K562 (cell line): ENCODE results near the gene CACTIN. TPM values are rescaled to one million over a fixed set of nuclear protein-coding genes. Genes with fewer than 3 reads are reported as not detected.
A peak's percentile ranks its signal among the peaks of the same experiment; 100 is the strongest.

ENCODE experiments used
- ADNP ChIP-seq: fragments of 200-800 bp; sonication (Bioruptor generic); IDR thresholded peaks from 2 replicates; pipeline ENCODE4 v1.6.1; 2016; ENCODE audit warnings: missing genetic modification characterization, missing compliant biosample characterization
- ATF1 ChIP-seq, 2 experiments: fragments of 450-650 bp in 1 of 2; IDR thresholded peaks; 2 replicates each; pipeline ENCODE4 v1.6.1; 2016; ENCODE audit warnings: missing compliant biosample characterization in 1 of 2, missing genetic modification characterization in 1 of 2
- CTCFL ChIP-seq: IDR thresholded peaks from 2 replicates; pipeline ENCODE4 v1.6.1; 2011; ENCODE audit warnings: borderline replicate concordance, low read depth, mild to moderate bottlenecking, moderate library complexity, low read length; ENCODE audit not compliant: insufficient read depth, poor library complexity, severe bottlenecking
- ELF4 ChIP-seq: fragments of 450-650 bp; formaldehyde crosslinking; IDR thresholded peaks from 2 replicates; pipeline ENCODE4 v1.4.0; 2022; ENCODE audit warnings: missing genetic modification characterization
- ESRRA ChIP-seq: fragments of 450-650 bp; IDR thresholded peaks from 2 replicates; pipeline ENCODE4 v1.6.1; 2014; ENCODE audit warnings: low read depth, mild to moderate bottlenecking, moderate library complexity, borderline replicate concordance
- GTF2E2 ChIP-seq: fragments of 200-800 bp; sonication (Bioruptor generic); IDR thresholded peaks from 2 replicates; pipeline ENCODE4 v1.6.1; 2016; ENCODE audit warnings: missing genetic modification characterization, missing compliant biosample characterization
- KDM5B ChIP-seq: fragments of 200-600 bp; sonication (generic); IDR thresholded peaks from 2 replicates; pipeline ENCODE4 v1.6.1; 2012; ENCODE audit warnings: low read depth, mild to moderate bottlenecking, moderate library complexity, low read length, control low read depth, inconsistent platforms; ENCODE audit not compliant: insufficient replicate concordance
- POLR2B ChIP-seq: fragments of 450-650 bp; IDR thresholded peaks from 2 replicates; pipeline ENCODE4 v1.6.1; 2018; ENCODE audit warnings: low read depth; ENCODE audit not compliant: partially characterized antibody
- RCOR1 ChIP-seq, 2 experiments: IDR thresholded peaks; 2 replicates each; pipeline ENCODE4 v1.6.1; 2012; ENCODE audit warnings: low read depth in 2 of 2, low read length in 2 of 2, borderline replicate concordance in 1 of 2, improper control_type of control experiment in 1 of 2
- TAF15 ChIP-seq: fragments of 200-400 bp; formaldehyde crosslinking; IDR thresholded peaks from 2 replicates; pipeline ENCODE4 v1.6.1; 2017; ENCODE audit warnings: mild to moderate bottlenecking, low read depth, low read length, moderate library complexity
- ZBTB26 ChIP-seq: fragments of 450-650 bp; formaldehyde crosslinking; IDR thresholded peaks from 2 replicates; pipeline ENCODE4 v1.4.0; 2022; ENCODE audit warnings: missing genetic modification characterization
- ZNF511 ChIP-seq: sonication (generic); formaldehyde crosslinking; IDR thresholded peaks from 2 replicates; pipeline ENCODE4 v1.8.0; 2022; ENCODE audit warnings: mild to moderate bottlenecking, missing genetic modification reagents
- ZNF764 ChIP-seq: fragments of 250-450 bp; sonication (Bioruptor Pico); IDR thresholded peaks from 2 replicates; pipeline ENCODE4 v1.4.0; 2020; ENCODE audit warnings: low read depth, mild to moderate bottlenecking, moderate library complexity
- polyA plus RNA-seq, 8 experiments: library from polyadenylated mRNA; depleted of rRNA in 4 of 8; stranded (reverse) in 5 of 8; unstranded in 3 of 8; fragments of >200 nt; fragmentation: Nextera tagmentation in 2 of 8; fragmentation: Illumina TruSeq in 1 of 8; extraction: Ambion mirVana in 2 of 8; extraction: Trizol in 1 of 8; gene quantifications; 2 replicates each; pipeline versions ENCODE4 v1.2.1 to v1.2.3, GENCODE V29; 2011 to 2014; ENCODE audit warnings: inconsistent platforms in 1 of 8, missing spikeins in 1 of 8
- total RNA-seq, 7 experiments: library from RNA; depleted of rRNA in 6 of 7; stranded (reverse); fragments of >200 nt in 6 of 7; fragmentation: Illumina TruSeq in 2 of 7; extraction: Trizol in 2 of 7; gene quantifications; 2 replicates each; pipeline versions ENCODE4 v1.2.1 to v1.2.3, GENCODE V29; 2011 to 2021; ENCODE audit warnings: low replicate concordance in 1 of 7
- TF ChIP-seq, protein P1 (sequence below): fragments of 250-450 bp; sonication (Bioruptor Pico); IDR thresholded peaks from 2 replicates; pipeline ENCODE4 v1.6.1; 2021; ENCODE audit warnings: mild to moderate bottlenecking
- TF ChIP-seq, protein P2 (sequence below): sonication (generic); formaldehyde crosslinking; IDR thresholded peaks from 2 replicates; pipeline ENCODE4 v1.8.0; 2023; ENCODE audit warnings: missing genetic modification reagents, mild to moderate bottlenecking, borderline replicate concordance

CACTIN gene
- total and polyA plus RNA-seq, 9 of the 15 experiments (the other 6 are each of a cell fraction or from before 2014, with no cell fraction given) = 0.15 to 49.2 (median 15.0) TPM

DNA sequence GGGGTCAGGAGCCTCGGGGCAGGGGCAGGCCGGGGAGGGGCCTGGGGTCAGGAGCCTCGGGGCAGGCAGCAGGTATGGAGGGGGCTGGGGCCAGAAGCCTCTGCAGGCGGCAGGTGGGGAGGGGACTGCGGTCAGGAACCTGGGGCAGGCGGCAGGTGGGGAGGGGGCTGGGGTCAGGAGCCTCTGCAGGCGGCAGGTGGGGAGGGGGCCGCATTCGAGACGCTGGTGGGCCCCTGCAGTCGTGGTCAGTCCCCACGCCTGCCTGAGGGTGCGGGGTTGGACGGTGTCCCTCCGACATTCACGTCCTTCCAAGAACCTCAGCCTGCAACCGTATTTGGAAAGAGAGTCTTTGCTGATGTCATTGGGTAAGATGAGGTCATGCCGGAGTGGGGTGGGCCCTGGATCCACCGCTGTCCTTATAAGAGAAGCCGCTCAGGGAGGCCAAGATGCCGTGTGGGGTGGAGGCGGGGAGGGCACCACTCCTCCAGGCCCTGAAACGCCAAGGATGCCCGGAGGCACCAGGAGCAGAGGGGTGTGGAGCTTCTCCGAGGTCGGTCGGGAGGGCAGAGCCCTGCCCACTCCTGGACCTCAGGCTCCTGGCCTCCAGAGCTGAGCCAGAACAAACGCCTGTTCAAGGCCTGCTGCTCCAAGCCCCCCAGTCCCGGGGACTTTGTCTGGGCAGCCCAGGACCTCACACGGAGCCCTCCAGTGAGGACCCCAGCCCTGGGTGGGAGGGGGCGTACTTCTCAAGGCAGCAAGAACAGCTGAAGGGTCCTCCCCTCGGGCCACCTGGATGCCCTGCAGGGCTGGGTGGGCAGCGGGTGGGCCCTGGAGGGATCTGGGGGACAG lies 43.6 kb upstream of the CACTIN start (continued):
- TF ChIP-seq ELF4 (CRISPR knock-in tag) (0 out of 2 replicates have a peak, but pooled peaks have one; percentile 59), RCOR1 (IDR thresholded peaks at IDR 0.05; ENCODE audit: borderline replicate concordance in 1 of 2, low read depth in 2 of 2, low read length in 2 of 2) (peak in 1 of 2 experiments; percentile 35; a peak in 1 of 4 replicates), ESRRA (peak; percentile 56; the same call in 1 of the 2 replicates), KDM5B (peak; percentile 99), ATF1 (CRISPR knock-in tag; IDR thresholded peaks at IDR 0.05) (no peak), ATF1 (tag; IDR thresholded peaks at IDR 0.05) (peak; percentile 89), ZNF511 (peak; percentile 29; the same call in 1 of the 2 replicates), CTCFL (no peak), ZNF764 (CRISPR knock-in tag) (no peak), TAF15 (no peak), ADNP (tag) (no peak), POLR2B (peak; percentile 65), ZBTB26 (CRISPR knock-in tag) (no peak), GTF2E2 (tag) (0 out of 2 replicates have a peak, but pooled peaks have one; percentile 8)
- TF ChIP-seq, protein P1, sequence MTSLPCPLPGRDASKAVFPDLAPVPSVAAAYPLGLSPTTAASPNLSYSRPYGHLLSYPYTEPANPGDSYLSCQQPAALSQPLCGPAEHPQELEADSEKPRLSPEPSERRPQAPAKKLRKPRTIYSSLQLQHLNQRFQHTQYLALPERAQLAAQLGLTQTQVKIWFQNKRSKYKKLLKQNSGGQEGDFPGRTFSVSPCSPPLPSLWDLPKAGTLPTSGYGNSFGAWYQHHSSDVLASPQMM = no peak
- TF ChIP-seq, protein P2, sequence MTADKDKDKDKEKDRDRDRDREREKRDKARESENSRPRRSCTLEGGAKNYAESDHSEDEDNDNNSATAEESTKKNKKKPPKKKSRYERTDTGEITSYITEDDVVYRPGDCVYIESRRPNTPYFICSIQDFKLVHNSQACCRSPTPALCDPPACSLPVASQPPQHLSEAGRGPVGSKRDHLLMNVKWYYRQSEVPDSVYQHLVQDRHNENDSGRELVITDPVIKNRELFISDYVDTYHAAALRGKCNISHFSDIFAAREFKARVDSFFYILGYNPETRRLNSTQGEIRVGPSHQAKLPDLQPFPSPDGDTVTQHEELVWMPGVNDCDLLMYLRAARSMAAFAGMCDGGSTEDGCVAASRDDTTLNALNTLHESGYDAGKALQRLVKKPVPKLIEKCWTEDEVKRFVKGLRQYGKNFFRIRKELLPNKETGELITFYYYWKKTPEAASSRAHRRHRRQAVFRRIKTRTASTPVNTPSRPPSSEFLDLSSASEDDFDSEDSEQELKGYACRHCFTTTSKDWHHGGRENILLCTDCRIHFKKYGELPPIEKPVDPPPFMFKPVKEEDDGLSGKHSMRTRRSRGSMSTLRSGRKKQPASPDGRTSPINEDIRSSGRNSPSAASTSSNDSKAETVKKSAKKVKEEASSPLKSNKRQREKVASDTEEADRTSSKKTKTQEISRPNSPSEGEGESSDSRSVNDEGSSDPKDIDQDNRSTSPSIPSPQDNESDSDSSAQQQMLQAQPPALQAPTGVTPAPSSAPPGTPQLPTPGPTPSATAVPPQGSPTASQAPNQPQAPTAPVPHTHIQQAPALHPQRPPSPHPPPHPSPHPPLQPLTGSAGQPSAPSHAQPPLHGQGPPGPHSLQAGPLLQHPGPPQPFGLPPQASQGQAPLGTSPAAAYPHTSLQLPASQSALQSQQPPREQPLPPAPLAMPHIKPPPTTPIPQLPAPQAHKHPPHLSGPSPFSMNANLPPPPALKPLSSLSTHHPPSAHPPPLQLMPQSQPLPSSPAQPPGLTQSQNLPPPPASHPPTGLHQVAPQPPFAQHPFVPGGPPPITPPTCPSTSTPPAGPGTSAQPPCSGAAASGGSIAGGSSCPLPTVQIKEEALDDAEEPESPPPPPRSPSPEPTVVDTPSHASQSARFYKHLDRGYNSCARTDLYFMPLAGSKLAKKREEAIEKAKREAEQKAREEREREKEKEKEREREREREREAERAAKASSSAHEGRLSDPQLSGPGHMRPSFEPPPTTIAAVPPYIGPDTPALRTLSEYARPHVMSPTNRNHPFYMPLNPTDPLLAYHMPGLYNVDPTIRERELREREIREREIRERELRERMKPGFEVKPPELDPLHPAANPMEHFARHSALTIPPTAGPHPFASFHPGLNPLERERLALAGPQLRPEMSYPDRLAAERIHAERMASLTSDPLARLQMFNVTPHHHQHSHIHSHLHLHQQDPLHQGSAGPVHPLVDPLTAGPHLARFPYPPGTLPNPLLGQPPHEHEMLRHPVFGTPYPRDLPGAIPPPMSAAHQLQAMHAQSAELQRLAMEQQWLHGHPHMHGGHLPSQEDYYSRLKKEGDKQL (CRISPR knock-in tag) = 0 out of 2 replicates have a peak, but pooled peaks have one; percentile 31
